GM23338 (cell line): ENCODE measurements around the gene JMJD1C. TPM values are rescaled to one million over a fixed set of nuclear protein-coding genes. Genes with fewer than 3 reads are reported as not detected.

Source experiments
- ATAC-seq: fragments of 200-7000 bp; cut with Tn5 transposase; 3 replicates; pipeline ENCODE4 v1.9.1; 2020
- DNase-seq: peaks from one replicate; pipeline ENCODE4 v3.0.0-alpha.2; 2015; ENCODE audit warnings: low spot score
- H2AFZ ChIP-seq: fragments of 200-600 bp; sonication (generic); 2 replicates; pipeline ENCODE4 v1.8.0; 2016; ENCODE audit warnings: antibody characterized with exemption, mild to moderate bottlenecking, moderate library complexity
- H3F3A ChIP-seq: fragments of 200-600 bp; sonication (generic); replicated peaks from 2 replicates; pipeline ENCODE4 v1.8.0; 2017; ENCODE audit warnings: antibody characterized with exemption, mixed run types, low read depth
- H3K27ac ChIP-seq: fragments of 200-600 bp; sonication (generic); 2 replicates; pipeline ENCODE4 v1.6.1; 2016; ENCODE audit warnings: low read depth
- H3K27me3 ChIP-seq: fragments of 200-600 bp; sonication (generic); 2 replicates; pipeline ENCODE4 v1.8.0; 2016; ENCODE audit warnings: mild to moderate bottlenecking, mixed run types, moderate library complexity; ENCODE audit not compliant: insufficient read depth
- H3K36me3 ChIP-seq: fragments of 200-600 bp; sonication (generic); 2 replicates; pipeline ENCODE4 v1.8.0; 2016; ENCODE audit warnings: mild to moderate bottlenecking; ENCODE audit not compliant: insufficient read depth
- H3K4me1 ChIP-seq: fragments of 200-600 bp; sonication (generic); 2 replicates; pipeline ENCODE4 v1.8.0; 2016; ENCODE audit warnings: mild to moderate bottlenecking, moderate library complexity; ENCODE audit not compliant: insufficient read depth
- H3K4me2 ChIP-seq: fragments of 200-600 bp; sonication (generic); 2 replicates; pipeline ENCODE4 v1.7.1; 2017; ENCODE audit warnings: mixed run types
- H3K4me3 ChIP-seq: fragments of 200-600 bp; sonication (generic); 2 replicates; pipeline ENCODE4 v1.6.1; 2016; ENCODE audit warnings: mixed run types
- H3K79me2 ChIP-seq: fragments of 200-600 bp; sonication (generic); replicated peaks from 2 replicates; pipeline ENCODE4 v1.8.0; 2017; ENCODE audit warnings: mild to moderate bottlenecking; ENCODE audit not compliant: insufficient read depth
- H3K9me2 ChIP-seq: fragments of 200-600 bp; sonication (generic); 2 replicates; pipeline ENCODE4 v1.8.0; 2017; ENCODE audit not compliant: insufficient read depth
- H4K20me1 ChIP-seq: fragments of 200-600 bp; sonication (generic); replicated peaks from 2 replicates; pipeline ENCODE4 v1.8.0; 2017; ENCODE audit warnings: mild to moderate bottlenecking; ENCODE audit not compliant: insufficient read depth
- H3K27ac Mint-ChIP-seq: 2 replicates; pipeline ENCODE4 v1.8.0; 2020; ENCODE audit warnings: inconsistent platforms, mild to moderate bottlenecking, moderate library complexity, mixed read lengths
- H3K27me3 Mint-ChIP-seq: 3 replicates; pipeline ENCODE4 v1.8.0; 2022; ENCODE audit warnings: low read depth, mild to moderate bottlenecking, moderate library complexity, mixed read lengths, inconsistent platforms; ENCODE audit not compliant: insufficient read depth, poor library complexity
- H3K36me3 Mint-ChIP-seq: 3 replicates; pipeline ENCODE4 v1.8.0; 2021; ENCODE audit warnings: low read depth, mild to moderate bottlenecking, inconsistent platforms, moderate library complexity, mixed read lengths
- H3K4me1 Mint-ChIP-seq: 3 replicates; pipeline ENCODE4 v1.8.0; 2020; ENCODE audit warnings: mild to moderate bottlenecking, inconsistent platforms, mixed read lengths
- H3K4me3 Mint-ChIP-seq: 3 replicates; pipeline ENCODE4 v1.8.0; 2021; ENCODE audit warnings: moderate library complexity, mild to moderate bottlenecking, inconsistent platforms, mixed read lengths
- H3K9me3 Mint-ChIP-seq: 3 replicates; pipeline ENCODE4 v1.8.0; 2020; ENCODE audit warnings: moderate library complexity, mild to moderate bottlenecking, inconsistent platforms, mixed read lengths
- EZH2 ChIP-seq: fragments of 200-600 bp; sonication (generic); IDR thresholded peaks from one replicate; pipeline ENCODE4 v1.8.0; 2017; ENCODE audit warnings: antibody characterized with exemption, mild to moderate bottlenecking, low read depth; ENCODE audit not compliant: unreplicated experiment
- EZH2phosphoT487 ChIP-seq: fragments of 200-600 bp; sonication (generic); IDR thresholded peaks from one replicate; pipeline ENCODE4 v1.8.1; 2018; ENCODE audit warnings: antibody characterized with exemption; ENCODE audit not compliant: unreplicated experiment
- POLR2AphosphoS5 ChIP-seq: IDR thresholded peaks from 2 replicates; pipeline ENCODE4 v1.6.1; 2016; ENCODE audit warnings: antibody characterized with exemption, low read depth
- STAT1 ChIP-seq: IDR thresholded peaks from one replicate; pipeline ENCODE4 v1.6.1; 2016; ENCODE audit warnings: antibody characterized with exemption; ENCODE audit not compliant: unreplicated experiment
- ZNF114 ChIP-seq: fragments of 250-450 bp; sonication (Bioruptor Pico); IDR thresholded peaks from 2 replicates; pipeline ENCODE4 v1.5.0; 2020; ENCODE audit warnings: mild to moderate bottlenecking, moderate library complexity
- ZNF331 ChIP-seq: fragments of 250-450 bp; sonication (Bioruptor Pico); IDR thresholded peaks from 2 replicates; pipeline ENCODE4 v1.5.0; 2020; ENCODE audit warnings: low read depth, mild to moderate bottlenecking, moderate library complexity
- polyA plus RNA-seq: library from polyadenylated mRNA; unstranded; fragments of >200 nt; fragmentation: Nextera tagmentation; extraction: Ambion mirVana; gene quantifications from 2 replicates; pipeline ENCODE4 v1.2.1, GENCODE V29; 2016
- total RNA-seq: library from RNA; depleted of rRNA; stranded (reverse); fragments of >200 nt; shearing (Covaris generic); gene quantifications from 2 replicates; pipeline ENCODE4 v1.2.3, GENCODE V29; 2014
- TF ChIP-seq, protein P1 (sequence below): fragments of 250-450 bp; sonication (Bioruptor Pico); IDR thresholded peaks from 2 replicates; pipeline ENCODE4 v1.5.0; 2020; ENCODE audit warnings: mild to moderate bottlenecking, moderate library complexity
- TF ChIP-seq, protein P2 (sequence below): IDR thresholded peaks from 2 replicates; pipeline ENCODE4 v1.6.1; 2016; ENCODE audit warnings: antibody characterized with exemption
- TF ChIP-seq, protein P3 (sequence below), 2 experiments: fragments of 200-600 bp in 1 of 2; sonication (generic) in 1 of 2; conservative IDR thresholded peaks; 2 replicates each; pipeline versions ENCODE4 v1.5.1 to v1.6.1; 2016 to 2017; ENCODE audit warnings: antibody characterized with exemption in 2 of 2, low read depth in 2 of 2, mild to moderate bottlenecking in 2 of 2, moderate library complexity in 1 of 2
- TF ChIP-seq, protein P4 (sequence below): IDR thresholded peaks from one replicate; pipeline ENCODE4 v1.6.1; 2018; ENCODE audit warnings: antibody characterized with exemption; ENCODE audit not compliant: unreplicated experiment

The JMJD1C gene
- total and polyA plus RNA-seq, 2 experiments from 2014 or later: 333 to 435 TPM

DNA sequence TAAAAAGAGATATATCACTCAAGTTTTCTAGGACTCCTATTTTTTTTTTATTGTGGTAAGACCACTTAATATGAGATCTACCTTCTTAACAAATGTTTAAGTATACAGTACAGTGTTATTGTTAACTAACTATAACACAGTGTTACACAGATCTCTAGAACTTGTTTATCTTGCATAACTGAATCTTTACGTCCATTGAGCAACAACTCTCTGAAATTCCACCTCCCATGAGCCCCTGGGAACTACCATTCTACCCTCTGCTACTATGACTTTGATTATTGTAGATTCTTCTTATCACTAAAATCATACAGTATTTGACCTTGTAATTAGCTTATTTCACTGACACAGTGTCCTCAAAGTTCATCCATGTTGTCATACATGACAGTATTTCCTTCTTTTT, 32.9 kb upstream of the JMJD1C start (continued):
- no peak for TF ChIP-seq ZNF331 (CRISPR knock-in tag)
- TF ChIP-seq ZNF114: no peak
- TF ChIP-seq EZH2phosphoT487: no peak

DNA sequence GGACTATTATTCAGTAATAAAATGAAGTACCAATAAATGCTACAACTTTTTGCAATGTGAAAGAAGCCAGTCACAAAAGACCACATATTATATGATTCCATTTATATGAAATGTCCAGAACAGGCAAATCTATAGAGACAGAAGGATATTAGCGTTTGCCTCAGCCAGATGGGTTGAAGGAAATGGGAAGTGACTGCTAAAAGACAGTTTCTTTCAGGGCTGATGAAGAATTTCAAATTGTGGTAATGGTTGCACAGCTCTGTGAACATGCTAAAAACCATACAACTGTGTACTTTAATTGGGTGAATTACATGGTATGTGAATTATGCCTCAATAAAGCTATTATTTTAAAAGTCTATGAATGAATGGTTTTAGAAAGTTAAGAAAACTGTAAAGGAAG, 31.5 kb upstream of the JMJD1C start:
- no peak for DNase-seq
- H3K27me3 Mint-ChIP-seq: no peaks in the 10 kb centered on the region
- no peak overlapping the region for H3K4me3 Mint-ChIP-seq
- ATAC-seq: no peak
- Histone ChIP-seq H3K36me3 (no peaks in the 10 kb centered on the region), H3K4me2 (no peak overlapping the region), H3K4me3 (no peak overlapping the region), H3K4me1 (0 out of 2 replicates have a peak, but pooled peaks cover 7% of the 10 kb centered on the region), H4K20me1 (no peaks in the 10 kb centered on the region), H3K79me2 (peaks cover 89% of the 10 kb centered on the region), H3K27me3 (no peaks in the 10 kb centered on the region), H3K9me2 (no peaks in the 10 kb centered on the region), H3K27ac (no peak overlapping the region), H3F3A (no peaks in the 10 kb centered on the region), H2AFZ (no peak overlapping the region)
- TF ChIP-seq, protein P1, sequence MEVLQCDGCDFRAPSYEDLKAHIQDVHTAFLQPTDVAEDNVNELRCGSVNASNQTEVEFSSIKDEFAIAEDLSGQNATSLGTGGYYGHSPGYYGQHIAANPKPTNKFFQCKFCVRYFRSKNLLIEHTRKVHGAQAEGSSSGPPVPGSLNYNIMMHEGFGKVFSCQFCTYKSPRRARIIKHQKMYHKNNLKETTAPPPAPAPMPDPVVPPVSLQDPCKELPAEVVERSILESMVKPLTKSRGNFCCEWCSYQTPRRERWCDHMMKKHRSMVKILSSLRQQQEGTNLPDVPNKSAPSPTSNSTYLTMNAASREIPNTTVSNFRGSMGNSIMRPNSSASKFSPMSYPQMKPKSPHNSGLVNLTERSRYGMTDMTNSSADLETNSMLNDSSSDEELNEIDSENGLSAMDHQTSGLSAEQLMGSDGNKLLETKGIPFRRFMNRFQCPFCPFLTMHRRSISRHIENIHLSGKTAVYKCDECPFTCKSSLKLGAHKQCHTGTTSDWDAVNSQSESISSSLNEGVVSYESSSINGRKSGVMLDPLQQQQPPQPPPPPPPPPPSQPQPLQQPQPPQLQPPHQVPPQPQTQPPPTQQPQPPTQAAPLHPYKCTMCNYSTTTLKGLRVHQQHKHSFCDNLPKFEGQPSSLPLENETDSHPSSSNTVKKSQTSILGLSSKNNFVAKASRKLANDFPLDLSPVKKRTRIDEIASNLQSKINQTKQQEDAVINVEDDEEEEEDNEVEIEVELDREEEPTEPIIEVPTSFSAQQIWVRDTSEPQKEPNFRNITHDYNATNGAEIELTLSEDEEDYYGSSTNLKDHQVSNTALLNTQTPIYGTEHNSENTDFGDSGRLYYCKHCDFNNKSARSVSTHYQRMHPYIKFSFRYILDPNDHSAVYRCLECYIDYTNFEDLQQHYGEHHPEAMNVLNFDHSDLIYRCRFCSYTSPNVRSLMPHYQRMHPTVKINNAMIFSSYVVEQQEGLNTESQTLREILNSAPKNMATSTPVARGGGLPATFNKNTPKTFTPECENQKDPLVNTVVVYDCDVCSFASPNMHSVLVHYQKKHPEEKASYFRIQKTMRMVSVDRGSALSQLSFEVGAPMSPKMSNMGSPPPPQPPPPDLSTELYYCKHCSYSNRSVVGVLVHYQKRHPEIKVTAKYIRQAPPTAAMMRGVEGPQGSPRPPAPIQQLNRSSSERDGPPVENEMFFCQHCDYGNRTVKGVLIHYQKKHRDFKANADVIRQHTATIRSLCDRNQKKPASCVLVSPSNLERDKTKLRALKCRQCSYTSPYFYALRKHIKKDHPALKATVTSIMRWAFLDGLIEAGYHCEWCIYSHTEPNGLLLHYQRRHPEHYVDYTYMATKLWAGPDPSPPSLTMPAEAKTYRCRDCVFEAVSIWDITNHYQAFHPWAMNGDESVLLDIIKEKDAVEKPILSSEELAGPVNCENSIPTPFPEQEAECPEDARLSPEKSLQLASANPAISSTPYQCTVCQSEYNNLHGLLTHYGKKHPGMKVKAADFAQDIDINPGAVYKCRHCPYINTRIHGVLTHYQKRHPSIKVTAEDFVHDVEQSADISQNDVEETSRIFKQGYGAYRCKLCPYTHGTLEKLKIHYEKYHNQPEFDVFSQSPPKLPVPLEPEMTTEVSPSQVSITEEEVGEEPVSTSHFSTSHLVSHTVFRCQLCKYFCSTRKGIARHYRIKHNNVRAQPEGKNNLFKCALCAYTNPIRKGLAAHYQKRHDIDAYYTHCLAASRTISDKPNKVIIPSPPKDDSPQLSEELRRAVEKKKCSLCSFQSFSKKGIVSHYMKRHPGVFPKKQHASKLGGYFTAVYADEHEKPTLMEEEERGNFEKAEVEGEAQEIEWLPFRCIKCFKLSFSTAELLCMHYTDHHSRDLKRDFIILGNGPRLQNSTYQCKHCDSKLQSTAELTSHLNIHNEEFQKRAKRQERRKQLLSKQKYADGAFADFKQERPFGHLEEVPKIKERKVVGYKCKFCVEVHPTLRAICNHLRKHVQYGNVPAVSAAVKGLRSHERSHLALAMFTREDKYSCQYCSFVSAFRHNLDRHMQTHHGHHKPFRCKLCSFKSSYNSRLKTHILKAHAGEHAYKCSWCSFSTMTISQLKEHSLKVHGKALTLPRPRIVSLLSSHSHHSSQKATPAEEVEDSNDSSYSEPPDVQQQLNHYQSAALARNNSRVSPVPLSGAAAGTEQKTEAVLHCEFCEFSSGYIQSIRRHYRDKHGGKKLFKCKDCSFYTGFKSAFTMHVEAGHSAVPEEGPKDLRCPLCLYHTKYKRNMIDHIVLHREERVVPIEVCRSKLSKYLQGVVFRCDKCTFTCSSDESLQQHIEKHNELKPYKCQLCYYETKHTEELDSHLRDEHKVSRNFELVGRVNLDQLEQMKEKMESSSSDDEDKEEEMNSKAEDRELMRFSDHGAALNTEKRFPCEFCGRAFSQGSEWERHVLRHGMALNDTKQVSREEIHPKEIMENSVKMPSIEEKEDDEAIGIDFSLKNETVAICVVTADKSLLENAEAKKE (CRISPR knock-in tag): no peak
- TF ChIP-seq EZH2phosphoT487 (no peak), POLR2AphosphoS5 (no peak), STAT1 (no peak), EZH2 (no peak)
- TF ChIP-seq, protein P2, sequence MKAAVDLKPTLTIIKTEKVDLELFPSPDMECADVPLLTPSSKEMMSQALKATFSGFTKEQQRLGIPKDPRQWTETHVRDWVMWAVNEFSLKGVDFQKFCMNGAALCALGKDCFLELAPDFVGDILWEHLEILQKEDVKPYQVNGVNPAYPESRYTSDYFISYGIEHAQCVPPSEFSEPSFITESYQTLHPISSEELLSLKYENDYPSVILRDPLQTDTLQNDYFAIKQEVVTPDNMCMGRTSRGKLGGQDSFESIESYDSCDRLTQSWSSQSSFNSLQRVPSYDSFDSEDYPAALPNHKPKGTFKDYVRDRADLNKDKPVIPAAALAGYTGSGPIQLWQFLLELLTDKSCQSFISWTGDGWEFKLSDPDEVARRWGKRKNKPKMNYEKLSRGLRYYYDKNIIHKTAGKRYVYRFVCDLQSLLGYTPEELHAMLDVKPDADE: no peak
- TF ChIP-seq, protein P3, sequence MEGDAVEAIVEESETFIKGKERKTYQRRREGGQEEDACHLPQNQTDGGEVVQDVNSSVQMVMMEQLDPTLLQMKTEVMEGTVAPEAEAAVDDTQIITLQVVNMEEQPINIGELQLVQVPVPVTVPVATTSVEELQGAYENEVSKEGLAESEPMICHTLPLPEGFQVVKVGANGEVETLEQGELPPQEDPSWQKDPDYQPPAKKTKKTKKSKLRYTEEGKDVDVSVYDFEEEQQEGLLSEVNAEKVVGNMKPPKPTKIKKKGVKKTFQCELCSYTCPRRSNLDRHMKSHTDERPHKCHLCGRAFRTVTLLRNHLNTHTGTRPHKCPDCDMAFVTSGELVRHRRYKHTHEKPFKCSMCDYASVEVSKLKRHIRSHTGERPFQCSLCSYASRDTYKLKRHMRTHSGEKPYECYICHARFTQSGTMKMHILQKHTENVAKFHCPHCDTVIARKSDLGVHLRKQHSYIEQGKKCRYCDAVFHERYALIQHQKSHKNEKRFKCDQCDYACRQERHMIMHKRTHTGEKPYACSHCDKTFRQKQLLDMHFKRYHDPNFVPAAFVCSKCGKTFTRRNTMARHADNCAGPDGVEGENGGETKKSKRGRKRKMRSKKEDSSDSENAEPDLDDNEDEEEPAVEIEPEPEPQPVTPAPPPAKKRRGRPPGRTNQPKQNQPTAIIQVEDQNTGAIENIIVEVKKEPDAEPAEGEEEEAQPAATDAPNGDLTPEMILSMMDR (conservative IDR thresholded peaks at IDR 0.05; ENCODE audit: low read depth in 2 of 2): no peak
- TF ChIP-seq, protein P4, sequence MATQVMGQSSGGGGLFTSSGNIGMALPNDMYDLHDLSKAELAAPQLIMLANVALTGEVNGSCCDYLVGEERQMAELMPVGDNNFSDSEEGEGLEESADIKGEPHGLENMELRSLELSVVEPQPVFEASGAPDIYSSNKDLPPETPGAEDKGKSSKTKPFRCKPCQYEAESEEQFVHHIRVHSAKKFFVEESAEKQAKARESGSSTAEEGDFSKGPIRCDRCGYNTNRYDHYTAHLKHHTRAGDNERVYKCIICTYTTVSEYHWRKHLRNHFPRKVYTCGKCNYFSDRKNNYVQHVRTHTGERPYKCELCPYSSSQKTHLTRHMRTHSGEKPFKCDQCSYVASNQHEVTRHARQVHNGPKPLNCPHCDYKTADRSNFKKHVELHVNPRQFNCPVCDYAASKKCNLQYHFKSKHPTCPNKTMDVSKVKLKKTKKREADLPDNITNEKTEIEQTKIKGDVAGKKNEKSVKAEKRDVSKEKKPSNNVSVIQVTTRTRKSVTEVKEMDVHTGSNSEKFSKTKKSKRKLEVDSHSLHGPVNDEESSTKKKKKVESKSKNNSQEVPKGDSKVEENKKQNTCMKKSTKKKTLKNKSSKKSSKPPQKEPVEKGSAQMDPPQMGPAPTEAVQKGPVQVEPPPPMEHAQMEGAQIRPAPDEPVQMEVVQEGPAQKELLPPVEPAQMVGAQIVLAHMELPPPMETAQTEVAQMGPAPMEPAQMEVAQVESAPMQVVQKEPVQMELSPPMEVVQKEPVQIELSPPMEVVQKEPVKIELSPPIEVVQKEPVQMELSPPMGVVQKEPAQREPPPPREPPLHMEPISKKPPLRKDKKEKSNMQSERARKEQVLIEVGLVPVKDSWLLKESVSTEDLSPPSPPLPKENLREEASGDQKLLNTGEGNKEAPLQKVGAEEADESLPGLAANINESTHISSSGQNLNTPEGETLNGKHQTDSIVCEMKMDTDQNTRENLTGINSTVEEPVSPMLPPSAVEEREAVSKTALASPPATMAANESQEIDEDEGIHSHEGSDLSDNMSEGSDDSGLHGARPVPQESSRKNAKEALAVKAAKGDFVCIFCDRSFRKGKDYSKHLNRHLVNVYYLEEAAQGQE: no peak
- H3K4me1 Mint-ChIP-seq: no peaks in the 10 kb centered on the region; the same call in 2 of the 3 replicates
- H3K9me3 Mint-ChIP-seq: no peaks in the 10 kb centered on the region
- no peak overlapping the region for H3K27ac Mint-ChIP-seq
- H3K36me3 Mint-ChIP-seq: peaks cover 6% of the 10 kb centered on the region; the same call in 2 of the 3 replicates
